Mucosa of gallbladder (tissue), 1 donor: Measurements from ENCODE around the gene BCOR. TPM values are rescaled to one million over a fixed set of nuclear protein-coding genes. Genes with fewer than 3 reads are reported as not detected.
A peak's percentile ranks its signal among the peaks of the same experiment; 100 is the strongest.

Experiments used
- DNase-seq: peaks from one replicate; pipeline ENCODE4 v3.0.0-alpha.2; 2020; ENCODE audit warnings: low spot score
- total RNA-seq: library from RNA; stranded (reverse); gene quantifications from one replicate; pipeline ENCODE4 v1.2.1, GENCODE V29; 2021
- donor health status: DM: no; HTN: no; CAD: no.

BCOR gene
- total RNA-seq, 1 donor from 2014 or later, result 25.8 TPM

GRCh38 chrX:40098264-40099054, 701 bp upstream of the BCOR start:
- DNase-seq, result peak; percentile 24

- DNase-seq, result no peak
These were observed 636 bp downstream of the BCOR start for GRCh38 chrX:40097141-40097503.

- peak; percentile 37 for DNase-seq
These were observed 1.2 kb downstream of the BCOR start for GRCh38 chrX:40096395-40097091.

GRCh38 chrX:40095583-40096394, 2.0 kb downstream of the BCOR start:
- DNase-seq, result no peak

- DNase-seq, result no peak
These were observed 2.7 kb downstream of the BCOR start for GRCh38 chrX:40094900-40095582.

- DNase-seq, result peak; percentile 27
These were observed 3.5 kb downstream of the BCOR start for GRCh38 chrX:40094041-40094899.

- DNase-seq, result no peak
These were observed 4.2 kb downstream of the BCOR start for GRCh38 chrX:40093586-40093985.

GRCh38 chrX:40092808-40093435, 4.8 kb downstream of the BCOR start:
- no peak for DNase-seq

- DNase-seq, result no peak
These were observed 5.9 kb downstream of the BCOR start for GRCh38 chrX:40091691-40092421.

GRCh38 chrX:40090961-40091360, 6.8 kb downstream of the BCOR start:
- DNase-seq, result no peak

- peak; percentile 16 for DNase-seq
These were observed 7.5 kb downstream of the BCOR start for GRCh38 chrX:40090050-40090804.

- DNase-seq, result no peak
These were observed 8.8 kb downstream of the BCOR start for GRCh38 chrX:40088803-40089540.

- no peak for DNase-seq
These were observed 9.5 kb downstream of the BCOR start for GRCh38 chrX:40088299-40088625.

- DNase-seq, result no peak
These were observed 10.1 kb downstream of the BCOR start for GRCh38 chrX:40087425-40088298.

- DNase-seq, result no peak
These were observed 11.0 kb downstream of the BCOR start for GRCh38 chrX:40086569-40087335.

GRCh38 chrX:40085714-40086113, 12.0 kb downstream of the BCOR start:
- DNase-seq, result peak; percentile 14
